Ecto neural progenitor cell (in vitro differentiated cells): Measurements from ENCODE around the gene TNFAIP8L3.

Experiments
- DNase-seq: peaks from one replicate; pipeline ENCODE4 v3.0.0-alpha.2; 2018; ENCODE audit warnings: low spot score

The TNFAIP8L3 gene

DNA sequence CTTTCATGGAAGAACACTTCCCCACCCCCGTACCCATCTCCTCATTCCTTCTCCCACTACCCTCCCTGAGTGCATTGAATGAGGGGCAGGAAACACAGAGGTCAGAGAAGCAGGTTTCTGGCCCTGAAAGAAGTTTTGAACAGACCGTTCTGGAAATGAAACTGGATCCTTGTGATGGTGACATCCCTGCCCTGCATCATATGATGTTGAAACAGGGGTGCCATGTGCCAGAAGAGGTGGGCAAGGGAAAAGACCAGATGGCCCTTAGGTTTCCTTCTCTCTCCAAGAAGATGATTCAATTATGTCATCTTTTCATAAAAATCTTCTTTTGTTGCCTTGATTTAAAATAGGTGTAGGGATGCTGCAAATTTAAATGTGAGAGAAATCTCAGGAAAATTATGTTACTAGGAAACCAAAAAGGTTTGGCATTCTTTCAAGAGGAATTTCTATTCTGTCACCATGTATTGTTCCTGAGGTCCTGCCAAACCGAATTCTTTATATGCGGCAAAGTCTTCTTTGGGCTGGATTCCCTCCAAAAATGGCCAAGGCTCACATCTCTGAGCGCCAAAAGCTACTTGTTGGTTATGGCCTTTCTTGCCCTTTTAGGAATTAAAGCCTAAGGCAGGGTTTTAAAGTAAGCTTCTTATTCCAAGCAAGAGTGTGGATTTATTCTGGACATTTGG is 19.9 kb upstream of the TNFAIP8L3 start:
- DNase-seq: no peak

DNA sequence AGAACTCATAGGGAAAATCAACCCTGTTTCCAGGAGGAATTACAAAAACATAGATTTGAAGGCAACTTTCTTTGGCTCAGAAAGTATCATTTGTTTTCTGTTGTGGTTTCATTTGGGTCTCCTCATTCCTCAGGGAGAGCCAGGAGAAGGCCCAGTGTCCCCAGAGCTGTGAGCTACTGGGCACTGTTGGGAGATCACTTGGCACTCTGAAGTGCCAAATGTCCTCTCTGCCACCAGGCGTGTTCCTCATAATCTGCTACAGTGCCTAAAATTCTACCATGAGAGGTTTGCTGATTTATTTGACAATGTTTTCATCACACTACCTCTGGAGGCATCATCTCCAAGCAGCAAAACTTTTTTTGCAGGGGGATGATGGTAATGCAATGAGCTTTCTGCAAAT is 17.4 kb upstream of the TNFAIP8L3 start:
- no peak for DNase-seq

DNA sequence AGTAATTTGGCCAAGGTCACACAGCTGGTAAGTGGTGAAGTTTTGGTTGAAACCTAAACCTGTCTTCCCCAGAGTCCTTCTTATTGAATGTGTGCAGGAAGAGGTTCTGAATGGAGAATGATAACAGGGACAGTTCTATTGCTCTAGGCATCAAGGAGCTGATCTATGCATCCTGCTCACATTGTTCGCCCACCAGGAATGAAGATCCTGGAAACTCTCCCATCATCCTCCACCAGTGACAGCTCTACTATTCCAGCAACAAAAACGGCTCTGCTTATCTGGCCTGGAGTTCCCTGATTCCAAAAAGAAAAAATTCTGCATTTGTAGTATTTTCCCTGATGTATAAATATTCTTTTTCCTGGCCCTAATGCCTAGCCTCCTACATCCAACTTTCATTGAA is 16.4 kb upstream of the TNFAIP8L3 start:
- DNase-seq: no peak

DNA sequence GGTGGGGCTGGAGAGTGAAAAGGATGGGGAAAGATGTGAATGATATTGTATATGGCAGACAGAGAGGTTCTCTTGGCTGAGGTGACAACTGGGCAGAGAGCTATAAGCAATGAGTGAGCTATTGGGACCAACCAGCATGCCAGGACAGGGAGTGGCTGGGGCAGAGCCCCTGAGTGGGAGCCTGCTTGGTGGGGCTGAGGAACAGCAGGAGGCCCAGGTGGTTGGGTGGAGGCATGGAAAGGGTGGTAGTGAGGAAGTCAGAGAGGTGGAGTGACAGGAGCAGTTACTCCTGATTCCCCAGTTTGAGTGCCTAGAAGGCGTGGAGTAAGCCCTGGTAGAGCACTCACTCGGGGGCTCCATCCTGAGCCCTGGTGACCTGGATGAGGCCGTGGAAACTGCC is 15.5 kb upstream of the TNFAIP8L3 start:
- DNase-seq: no peak

DNA sequence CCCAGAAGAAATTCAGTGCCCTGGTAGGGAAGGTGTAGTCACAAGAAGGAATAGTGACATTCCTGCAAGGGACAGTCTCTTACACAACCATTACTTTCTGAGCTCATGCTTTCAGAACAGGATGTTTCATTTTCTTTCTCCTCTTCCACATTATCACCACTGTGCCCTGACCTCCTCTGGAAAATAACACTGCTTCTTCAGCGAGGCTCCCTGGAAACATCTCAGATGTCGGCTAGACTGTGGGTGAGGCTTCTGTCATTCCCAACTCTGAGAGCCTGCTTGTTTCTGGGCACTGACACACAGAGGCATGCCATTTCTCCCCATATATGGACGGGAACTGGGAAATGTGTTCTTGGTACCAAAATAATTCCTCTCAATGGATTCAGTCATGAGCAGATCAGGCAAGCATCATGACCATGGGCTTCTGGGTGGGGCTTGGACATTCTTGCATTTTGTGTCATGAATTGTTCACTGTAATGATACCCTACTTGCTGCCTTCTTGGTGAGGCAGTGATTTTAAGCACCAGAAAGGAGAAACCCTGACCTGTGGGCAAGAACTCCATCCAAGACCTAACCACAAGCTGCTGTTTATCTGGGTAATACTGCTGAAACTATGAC is 14.3 kb upstream of the TNFAIP8L3 start:
- DNase-seq: no peak

GRCh38 chr15:51107612-51108011 is 12.9 kb upstream of the TNFAIP8L3 start:
- DNase-seq: no peak

DNA sequence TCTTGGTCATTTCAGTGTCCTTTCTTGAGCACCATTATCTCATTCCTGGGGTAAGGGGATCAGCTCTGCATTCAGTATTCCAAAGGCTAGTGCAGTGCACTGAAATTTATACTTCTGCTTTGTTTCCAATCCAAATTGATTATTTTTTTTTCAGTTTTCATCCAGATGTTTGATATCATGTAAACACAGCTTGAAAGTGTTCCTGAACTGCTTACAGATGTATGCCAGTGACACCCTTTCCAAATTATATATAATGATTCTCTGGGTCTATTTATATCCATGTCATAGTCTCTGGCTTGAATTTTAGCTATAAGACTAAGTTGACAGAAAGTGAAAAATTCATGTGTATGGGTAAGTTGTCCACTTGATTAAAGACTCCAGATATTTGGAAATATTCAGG is 11.8 kb upstream of the TNFAIP8L3 start:
- DNase-seq: no peak

DNA sequence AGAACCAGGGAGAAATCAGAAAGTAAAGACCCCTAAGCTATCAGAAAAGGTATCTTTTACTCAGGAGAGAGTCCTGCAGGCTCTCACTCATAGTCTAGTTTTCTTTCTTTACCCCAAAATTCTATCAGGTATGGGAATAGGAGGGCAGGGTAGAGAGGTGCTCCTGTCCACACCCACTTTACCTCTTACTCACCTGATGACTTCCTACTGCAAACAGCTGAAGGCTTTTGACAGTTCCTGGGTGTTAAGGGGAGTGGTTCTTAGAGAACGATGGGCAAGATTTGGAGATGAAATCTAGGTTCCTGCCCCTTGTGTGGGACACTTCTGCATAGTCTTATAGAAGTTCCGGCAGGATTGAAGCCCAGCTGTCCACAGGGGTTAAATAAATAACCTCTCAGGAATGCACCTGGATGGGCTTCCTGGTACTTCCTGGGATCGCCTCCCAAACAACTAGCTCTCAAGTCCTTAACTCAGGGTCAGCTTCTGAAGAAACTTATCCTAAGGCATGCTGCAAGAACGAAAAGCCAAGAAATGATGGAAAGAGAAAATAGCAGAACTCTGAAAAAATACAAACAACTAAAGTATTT is 10.8 kb upstream of the TNFAIP8L3 start:
- DNase-seq: no peak

GRCh38 chr15:51104512-51104911 is 9.8 kb upstream of the TNFAIP8L3 start:
- no peak for DNase-seq

DNA sequence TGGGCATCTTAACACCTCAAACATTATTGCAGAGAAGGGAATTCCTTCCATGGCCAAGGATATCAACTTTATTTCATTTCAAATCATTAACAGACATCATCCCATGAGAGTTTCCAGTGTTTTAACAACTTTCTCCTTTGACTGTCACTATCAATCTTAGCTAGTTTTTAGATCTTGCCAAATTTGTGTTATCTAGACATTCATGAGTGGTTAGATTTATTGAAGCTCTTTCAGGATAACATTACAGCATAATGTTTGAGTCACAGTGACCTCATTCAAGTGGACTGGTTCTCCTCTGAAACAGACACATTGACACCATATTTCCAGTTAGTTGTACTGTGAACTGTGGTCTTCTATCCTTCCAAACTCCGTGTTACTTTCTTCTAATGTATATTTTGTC is 8.6 kb upstream of the TNFAIP8L3 start:
- DNase-seq: no peak

- no peak for DNase-seq
Observed at GRCh38 chr15:51100785-51101489, 6.2 kb upstream of the TNFAIP8L3 start.

DNA sequence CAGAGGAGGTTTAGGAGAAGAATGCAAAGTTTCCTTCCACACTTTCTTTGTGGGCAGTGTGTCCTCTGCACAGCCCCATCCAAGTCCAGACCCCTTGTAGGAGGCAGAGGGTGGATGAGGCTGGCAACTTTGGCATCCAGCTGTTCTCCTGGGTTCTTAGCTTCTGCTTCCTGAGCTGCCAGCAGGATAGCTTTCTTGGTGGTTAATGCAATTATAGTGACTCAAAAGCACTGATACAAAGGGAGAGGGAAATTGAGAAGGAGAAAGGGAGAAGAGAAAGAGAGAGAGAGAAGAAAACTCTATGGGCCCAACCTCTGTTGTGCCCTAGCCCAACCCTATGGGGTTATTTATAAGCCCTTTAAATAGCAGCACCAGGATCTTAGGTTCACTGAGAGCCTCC is 4.5 kb upstream of the TNFAIP8L3 start:
- DNase-seq: no peak

GRCh38 chr15:51098331-51098619 is 3.6 kb upstream of the TNFAIP8L3 start:
- no peak for DNase-seq

DNA sequence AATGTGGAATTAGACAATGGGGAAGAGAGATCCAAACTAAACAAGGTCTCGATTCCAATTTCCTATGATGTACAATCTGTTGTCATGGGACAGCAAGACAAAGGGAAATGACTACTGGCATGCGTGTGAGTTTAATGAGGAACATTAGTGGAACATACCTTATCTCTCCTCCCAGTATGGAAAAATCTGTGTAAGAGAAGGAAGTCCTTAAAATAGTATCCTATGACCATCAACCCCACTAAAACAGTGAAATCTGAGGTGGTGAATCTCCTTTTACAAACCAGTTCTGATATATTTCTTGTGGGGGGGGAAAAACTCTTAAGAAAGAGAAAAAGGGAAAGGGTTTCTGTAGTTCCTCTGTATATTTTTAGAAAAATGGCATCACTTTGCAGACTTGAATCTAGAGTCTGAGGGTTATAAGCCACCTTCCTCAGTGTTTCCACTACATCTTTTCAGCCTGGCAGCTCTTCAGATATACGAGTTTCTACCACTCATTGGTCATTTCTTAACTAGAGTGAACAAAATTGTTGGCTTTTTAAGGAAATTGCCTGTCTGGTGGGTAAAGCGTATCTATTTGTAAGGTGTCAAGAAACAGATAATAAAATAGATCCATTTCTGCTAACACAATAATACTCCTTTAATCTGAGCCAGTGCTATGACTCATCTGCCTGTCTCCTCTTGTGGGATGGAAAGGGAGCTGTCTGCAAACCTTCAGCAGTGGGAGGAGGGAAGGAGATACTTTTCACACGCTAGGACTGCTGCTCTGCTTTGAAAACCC is 3.0 kb upstream of the TNFAIP8L3 start:
- DNase-seq: no peak

- no peak for DNase-seq
Observed at GRCh38 chr15:51096976-51097375, 2.3 kb upstream of the TNFAIP8L3 start.

GRCh38 chr15:51095681-51096331 is 1.1 kb upstream of the TNFAIP8L3 start:
- no peak for DNase-seq

DNA sequence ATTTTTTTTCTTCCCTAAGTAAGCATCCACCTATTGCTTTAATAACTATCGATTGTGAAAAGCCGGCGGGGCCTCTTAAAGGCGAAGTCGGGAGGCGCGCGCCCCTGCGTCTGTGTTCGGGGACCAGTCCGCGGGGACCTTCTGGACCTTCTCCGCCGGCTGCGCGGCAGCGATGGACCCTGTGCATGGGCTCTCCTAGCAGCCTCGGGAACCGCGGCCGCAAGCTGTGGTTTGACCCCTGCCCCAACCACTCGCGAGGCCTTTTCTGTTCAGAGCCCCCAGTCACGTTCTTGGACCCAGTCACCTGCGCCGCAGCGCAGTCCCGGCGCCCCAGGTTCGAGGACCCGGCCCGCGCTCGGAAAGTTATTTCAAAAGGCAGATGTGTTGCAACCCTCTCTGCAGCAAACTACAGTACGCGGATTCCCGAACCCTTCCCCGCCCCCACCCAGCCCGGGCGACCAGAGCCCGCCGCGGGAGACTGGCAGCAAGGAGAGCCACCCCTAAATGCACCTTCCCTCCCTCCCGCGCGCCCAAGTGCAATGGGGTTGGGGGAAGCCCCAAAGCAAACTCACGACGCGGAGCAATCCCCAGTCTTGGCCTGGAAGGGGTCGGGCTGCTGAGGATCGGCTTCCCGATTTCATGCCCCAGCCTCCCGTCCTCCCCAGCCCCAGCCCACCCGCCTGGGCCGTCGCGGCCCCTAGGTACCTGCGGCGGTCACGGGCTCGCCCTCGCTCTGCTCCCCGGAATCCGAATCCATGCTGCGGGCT is 684 bp downstream of the TNFAIP8L3 start:
- DNase-seq: peak; percentile 57

GRCh38 chr15:51093488-51093838 is 1.2 kb downstream of the TNFAIP8L3 start:
- DNase-seq: no peak

GRCh38 chr15:51092480-51093040 is 2.1 kb downstream of the TNFAIP8L3 start:
- no peak for DNase-seq

- DNase-seq: no peak
Observed at GRCh38 chr15:51090753-51091152, 4.0 kb downstream of the TNFAIP8L3 start.
